Naive thymus-derived CD4-positive, alpha-beta T cell (primary cell): ENCODE measurements around the gene BTBD6. TPM values are rescaled to one million over a fixed set of nuclear protein-coding genes. Genes with fewer than 3 reads are reported as not detected.

Source experiments
- ATAC-seq: fragments of 150-1000 bp; cut with Tn5 transposase; 2 replicates; pipeline ENCODE4 v1.10.0; 2021; ENCODE audit warnings: mild to moderate bottlenecking, moderate library complexity
- CTCF ChIA-PET: fragments of 350-600 bp; sonication (Branson Sonifier 250); formaldehyde crosslinking; loops from one replicate; lab custom pipeline; 2021; ENCODE audit warnings: antibody characterized with exemption; lab: Charles Lee
- POLR2A ChIA-PET: fragments of 350-600 bp; sonication (Branson Sonifier 250); formaldehyde crosslinking; loops from one replicate; lab custom pipeline; 2021; ENCODE audit warnings: antibody characterized with exemption, inconsistent platforms; lab: Charles Lee
- DNase-seq, 9 donors: peaks; one replicate each; pipeline versions ENCODE4 v3.0.0 to v3.0.0-alpha.2; 2020 to 2022; ENCODE audit warnings: mixed read lengths in 1 of 9
- H3K27ac ChIP-seq: one replicate; pipeline ENCODE4 v1.7.0; 2013; ENCODE audit warnings: mild to moderate bottlenecking, low read depth, low read length, moderate library complexity
- H3K27me3 ChIP-seq, 2 donors: one replicate each; pipeline ENCODE4 v1.7.0; 2013; ENCODE audit warnings: low read length in 2 of 2, mild to moderate bottlenecking in 2 of 2, moderate library complexity in 2 of 2; ENCODE audit not compliant: control insufficient read depth in 2 of 2, insufficient read depth in 2 of 2
- H3K36me3 ChIP-seq, 3 experiments: 1 replicate in 2 of 3; 2 replicates in 1 of 3; pipeline ENCODE4 v1.7.0; 2013; ENCODE audit warnings: low read length in 3 of 3, mild to moderate bottlenecking in 3 of 3, moderate library complexity in 1 of 3; ENCODE audit not compliant: insufficient read depth in 3 of 3, control insufficient read depth in 2 of 3
- H3K4me1 ChIP-seq, 2 donors: one replicate each; pipeline ENCODE4 v1.7.0; 2013; ENCODE audit warnings: low read length in 2 of 2, mild to moderate bottlenecking in 2 of 2, moderate library complexity in 1 of 2; ENCODE audit not compliant: control insufficient read depth in 2 of 2, insufficient read depth in 2 of 2
- H3K4me3 ChIP-seq: 2 replicates; pipeline ENCODE4 v1.7.0; 2013; ENCODE audit warnings: mild to moderate bottlenecking, low read length
- H3K9me3 ChIP-seq, 3 experiments: 1 replicate in 2 of 3; 2 replicates in 1 of 3; pipeline ENCODE4 v1.7.0; 2013; ENCODE audit warnings: low read length in 3 of 3; ENCODE audit not compliant: control insufficient read depth in 2 of 3
- H3K27ac Mint-ChIP-seq, 9 donors: one replicate each; pipeline ENCODE4 v1.8.0; 2020 to 2022; ENCODE audit warnings: mixed read lengths in 9 of 9, mild to moderate bottlenecking in 8 of 9, moderate library complexity in 5 of 9, inconsistent platforms in 2 of 9
- H3K27me3 Mint-ChIP-seq, 5 donors: one replicate each; pipeline ENCODE4 v1.8.0; 2021 to 2022; ENCODE audit warnings: mixed read lengths in 5 of 5, mild to moderate bottlenecking in 1 of 5
- H3K36me3 Mint-ChIP-seq, 5 donors: one replicate each; pipeline ENCODE4 v1.8.0; 2020 to 2022; ENCODE audit warnings: mixed read lengths in 5 of 5, mild to moderate bottlenecking in 3 of 5, inconsistent platforms in 1 of 5
- H3K4me1 Mint-ChIP-seq, 7 donors: one replicate each; pipeline ENCODE4 v1.8.0; 2020 to 2022; ENCODE audit warnings: mixed read lengths in 7 of 7, mild to moderate bottlenecking in 3 of 7, inconsistent platforms in 1 of 7
- H3K4me3 Mint-ChIP-seq, 10 donors: one replicate each; pipeline ENCODE4 v1.8.0; 2020 to 2022; ENCODE audit warnings: mild to moderate bottlenecking in 10 of 10, mixed read lengths in 10 of 10, moderate library complexity in 6 of 10, inconsistent platforms in 2 of 10
- H3K9me3 Mint-ChIP-seq, 11 donors: one replicate each; pipeline ENCODE4 v1.8.0; 2020 to 2022; ENCODE audit warnings: mixed read lengths in 11 of 11, mild to moderate bottlenecking in 4 of 11, inconsistent platforms in 1 of 11, moderate library complexity in 1 of 11
- intact Hi-C, 2 donors: fragments of 100-400 bp; cut with micrococcal nuclease; formaldehyde crosslinking; loops; one replicate each; pipeline ENCODE4 v1.15.1; 2023
- polyA plus RNA-seq, 2 donors: library from polyadenylated mRNA; unstranded; fragments of 300-500 nt; fragmentation: Illumina TruSeq; gene quantifications; one replicate each; pipeline ENCODE4 v1.2.3, GENCODE V29; 2021
- total RNA-seq, 6 experiments: library from RNA in 5 of 6; stranded (reverse) in 5 of 6; gene quantifications; 1 replicate in 5 of 6; 2 replicates in 1 of 6; pipeline ENCODE4 v1.2.3 and lab custom pipeline; 2021 to 2026

The BTBD6 gene
- total and polyA plus RNA-seq, 7 experiments from 2014 or later, result 4.0 to 43.0 (median 31.1) TPM

DNA sequence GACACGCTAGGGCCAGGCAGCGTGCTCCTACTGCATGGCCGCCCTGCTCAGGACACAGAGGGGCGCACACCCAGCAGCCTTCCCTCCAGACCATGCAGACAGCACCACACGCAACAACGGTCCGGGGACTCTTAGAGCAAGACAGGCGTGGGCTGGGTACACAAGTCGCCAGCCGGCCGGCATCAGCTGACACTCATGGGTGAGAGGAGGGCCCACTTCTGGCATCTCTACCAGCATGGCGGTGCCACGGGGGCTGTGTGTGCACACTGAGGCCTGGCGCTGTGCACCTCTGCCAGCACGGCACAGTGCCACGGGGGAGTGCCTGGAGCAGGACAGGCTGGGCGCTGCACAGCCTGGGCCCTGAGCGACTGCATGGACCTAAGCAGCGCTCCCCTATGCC lies 6.7 kb upstream of the BTBD6 start:
- Mint-ChIP-seq H3K27ac (no peak overlapping the region), H3K27me3 (no peaks in the 10 kb centered on the region), H3K9me3 (no peaks in the 10 kb centered on the region), H3K4me1 (peaks cover 7 to 21% (median 10%) of the 10 kb centered on the region in 7 donors), H3K36me3 (peaks cover 0 to 10% (median 0%) of the 10 kb centered on the region in 5 donors), H3K4me3 (no peak overlapping the region)
- Histone ChIP-seq H3K9me3 (no peaks in the 10 kb centered on the region), H3K27ac (no peak overlapping the region), H3K4me1 (no peaks in the 10 kb centered on the region), H3K36me3 (peaks cover 0 to 17% (median 0%) of the 10 kb centered on the region in 3 experiments), H3K27me3 (no peaks in the 10 kb centered on the region), H3K4me3 (no peak overlapping the region)
- DNase-seq (no peak), ATAC-seq (peak; percentile 10)
- intact Hi-C loops, result loop anchor here in 1 of 2 donors (10.0 kb wide), 1 partner anchor 53 kb away; no protein-coding TSS in a partner anchor
- ChIA-PET POLR2A (no interaction called here), CTCF (no interaction called here)

DNA sequence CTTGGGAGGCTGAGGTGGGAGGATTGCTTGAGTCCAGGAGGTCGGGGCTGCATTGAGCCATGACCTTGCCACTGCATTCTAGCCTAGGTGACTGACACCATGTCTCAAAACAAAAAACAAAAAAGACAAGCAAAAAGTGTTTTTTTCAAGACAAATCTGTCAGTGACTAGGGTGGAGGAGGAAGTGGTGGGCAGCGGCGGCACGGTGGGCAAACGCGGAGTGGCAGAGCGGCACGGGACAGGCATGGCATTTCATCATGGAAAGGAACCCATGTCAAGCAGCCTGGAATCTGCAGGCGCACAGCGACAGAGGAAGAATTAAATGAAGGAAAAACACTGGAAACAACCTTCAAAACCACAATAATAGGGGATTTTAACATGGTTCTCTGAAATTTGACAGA lies 4.0 kb upstream of the BTBD6 start:
- ChIA-PET CTCF (no interaction called here), POLR2A (interaction anchor here (1.4 kb wide), 1 partner anchor 57 kb away, joined by 3 read pairs; no protein-coding TSS in a partner anchor)
- H3K4me3 ChIP-seq, result no peak overlapping the region
- H3K27ac ChIP-seq, result no peak overlapping the region
- H3K36me3 Mint-ChIP-seq, result peaks cover 0 to 11% (median 0%) of the 10 kb centered on the region in 5 donors
- no peaks in the 10 kb centered on the region for H3K27me3 Mint-ChIP-seq
- H3K9me3 Mint-ChIP-seq, result no peaks in the 10 kb centered on the region
- H3K4me1 Mint-ChIP-seq, result peaks cover 14 to 36% (median 20%) of the 10 kb centered on the region in 7 donors
- no peaks in the 10 kb centered on the region for H3K9me3 ChIP-seq
- H3K36me3 ChIP-seq, result peaks cover 0 to 17% (median 0%) of the 10 kb centered on the region in 3 experiments
- no peaks in the 10 kb centered on the region for H3K27me3 ChIP-seq
- DNase-seq (no peak), ATAC-seq (no peak)
- peaks cover 9 to 14% of the 10 kb centered on the region in 2 donors for H3K4me1 ChIP-seq
- peak overlapping the region in 1 of 10 donors; percentile 30 for H3K4me3 Mint-ChIP-seq
- intact Hi-C loops, result loop anchor here in 1 of 2 donors (10.0 kb wide), 1 partner anchor 50 kb away; no protein-coding TSS in a partner anchor
- peak overlapping the region in 1 of 9 donors; percentile 28 for H3K27ac Mint-ChIP-seq

GRCh38 chr14:105247026-105247425 lies 1.3 kb upstream of the BTBD6 start:
- H3K27ac ChIP-seq, result no peak overlapping the region
- H3K4me1 ChIP-seq, result peaks cover 12 to 14% of the 10 kb centered on the region in 2 donors
- H3K27me3 Mint-ChIP-seq, result no peaks in the 10 kb centered on the region
- intact Hi-C loops, result loop anchor here in 1 of 2 donors (10.0 kb wide), 1 partner anchor 48 kb away; no protein-coding TSS in a partner anchor
- H3K36me3 Mint-ChIP-seq, result peaks cover 0 to 11% (median 0%) of the 10 kb centered on the region in 5 donors
- ATAC-seq, result no peak
- DNase-seq, result no peak
- no peak overlapping the region for H3K4me3 ChIP-seq
- H3K27me3 ChIP-seq, result no peaks in the 10 kb centered on the region
- H3K36me3 ChIP-seq, result peaks cover 0 to 31% (median 0%) of the 10 kb centered on the region in 3 experiments
- H3K9me3 ChIP-seq, result no peaks in the 10 kb centered on the region
- peaks cover 17 to 52% (median 31%) of the 10 kb centered on the region in 7 donors for H3K4me1 Mint-ChIP-seq
- peak overlapping the region in 5 of 9 donors; percentile 59 to 89 (median 67) for H3K27ac Mint-ChIP-seq
- H3K9me3 Mint-ChIP-seq, result no peaks in the 10 kb centered on the region
- CTCF ChIA-PET, result interaction anchor here (0.7 to 1.1 kb wide), 2 partner anchors 35 to 105 kb away, joined by 3 to 4 read pairs; no protein-coding TSS in a partner anchor
- POLR2A ChIA-PET, result no interaction called here
- peak overlapping the region in 9 of 10 donors; percentile 66 to 81 (median 79) for H3K4me3 Mint-ChIP-seq

- H3K9me3 Mint-ChIP-seq, result no peaks in the 10 kb centered on the region
- Histone ChIP-seq H3K4me1 (peaks cover 12 to 14% of the 10 kb centered on the region in 2 donors), H3K27ac (peak overlapping the region; percentile 74), H3K36me3 (peaks cover 0 to 39% (median 0%) of the 10 kb centered on the region in 3 experiments), H3K4me3 (peak overlapping the region; percentile 73), H3K27me3 (no peaks in the 10 kb centered on the region), H3K9me3 (no peaks in the 10 kb centered on the region)
- ChIA-PET POLR2A (interaction anchor here (0.9 to 2.5 kb wide), 5 partner anchors 11 to 67 kb away, joined by 3 to 9 read pairs (median 3); partner anchors contain the start of genes BRF1 and PACS2), CTCF (interaction anchor here (0.7 to 1.5 kb wide), 4 partner anchors 11 to 104 kb away, joined by 3 to 4 read pairs (median 4); no protein-coding TSS in a partner anchor)
- peaks cover 17 to 52% (median 31%) of the 10 kb centered on the region in 7 donors for H3K4me1 Mint-ChIP-seq
- ATAC-seq (peak; percentile 10), DNase-seq (no peak)
- H3K36me3 Mint-ChIP-seq, result peaks cover 0 to 14% (median 0%) of the 10 kb centered on the region in 5 donors
- no peaks in the 10 kb centered on the region for H3K27me3 Mint-ChIP-seq
- intact Hi-C loops, result loop anchor here (1.0 to 10.0 kb wide), 3 partner anchors 45 to 53 kb away; partner anchors contain the start of gene BRF1 (in 1 of the 2)
- H3K4me3 Mint-ChIP-seq, result peak overlapping the region; percentile 69 to 85 (median 79)
- H3K27ac Mint-ChIP-seq, result peak overlapping the region in 8 of 9 donors; percentile 56 to 89 (median 70)
Observed at GRCh38 chr14:105247715-105248367, 492 bp upstream of the BTBD6 start.

GRCh38 chr14:105249182-105250007 lies 1.1 kb downstream of the BTBD6 start:
- no peak for ATAC-seq
- Mint-ChIP-seq H3K4me3 (peak overlapping the region; percentile 63 to 83 (median 76)), H3K9me3 (no peaks in the 10 kb centered on the region), H3K4me1 (peaks cover 15 to 49% (median 31%) of the 10 kb centered on the region in 7 donors), H3K27me3 (no peaks in the 10 kb centered on the region), H3K36me3 (peaks cover 0 to 14% (median 0%) of the 10 kb centered on the region in 5 donors), H3K27ac (peak overlapping the region in 7 of 9 donors; percentile 21 to 83 (median 78))
- intact Hi-C loops, result loop anchor here in 1 of 2 donors (10.0 kb wide), 1 partner anchor 45 kb away; no protein-coding TSS in a partner anchor
- POLR2A ChIA-PET, result interaction anchor here (0.9 to 2.5 kb wide), 2 partner anchors 52 to 65 kb away, joined by 3 to 9 read pairs; partner anchors contain the start of genes BRF1 and PACS2
- no peak for DNase-seq
- H3K36me3 ChIP-seq, result peaks cover 0 to 39% (median 0%) of the 10 kb centered on the region in 3 experiments
- H3K27ac ChIP-seq, result peak overlapping the region; percentile 77
- H3K27me3 ChIP-seq, result no peaks in the 10 kb centered on the region
- peaks cover 12 to 14% of the 10 kb centered on the region in 2 donors for H3K4me1 ChIP-seq
- no peaks in the 10 kb centered on the region for H3K9me3 ChIP-seq
- peak overlapping the region; percentile 9 for H3K4me3 ChIP-seq
- CTCF ChIA-PET, result no interaction called here

GRCh38 chr14:105250008-105250366 lies 1.7 kb downstream of the BTBD6 start:
- Mint-ChIP-seq H3K9me3 (no peaks in the 10 kb centered on the region), H3K27ac (peak overlapping the region in 8 of 9 donors; percentile 21 to 88 (median 56)), H3K27me3 (no peaks in the 10 kb centered on the region), H3K36me3 (peaks cover 0 to 14% (median 0%) of the 10 kb centered on the region in 5 donors), H3K4me3 (peak overlapping the region in 9 of 10 donors; percentile 23 to 82 (median 70)), H3K4me1 (peaks cover 15 to 45% (median 31%) of the 10 kb centered on the region in 7 donors)
- POLR2A ChIA-PET, result interaction anchor here (2.5 kb wide), 1 partner anchor 51 kb away, joined by 9 read pairs; the partner anchor contains the start of gene BRF1
- Histone ChIP-seq H3K27ac (no peak overlapping the region), H3K4me3 (no peak overlapping the region), H3K4me1 (peaks cover 12 to 14% of the 10 kb centered on the region in 2 donors), H3K9me3 (no peaks in the 10 kb centered on the region), H3K27me3 (no peaks in the 10 kb centered on the region), H3K36me3 (peaks cover 0 to 39% (median 0%) of the 10 kb centered on the region in 3 experiments)
- DNase-seq, result no peak
- no peak for ATAC-seq
- intact Hi-C loops, result no loop called here
- CTCF ChIA-PET, result no interaction called here
